ENCODE results near the gene RAD51B. TPM values are rescaled to one million over a fixed set of nuclear protein-coding genes. Genes with fewer than 3 reads are reported as not detected.
"Not testable (repeated sequence)": the region's sequence is repeated elsewhere in the genome, so short reads cannot be mapped to it uniquely, and the experiment has no call there.

The RAD51B gene
- polyA plus RNA-seq, 1 experiment, result 6.6 TPM

DNA sequence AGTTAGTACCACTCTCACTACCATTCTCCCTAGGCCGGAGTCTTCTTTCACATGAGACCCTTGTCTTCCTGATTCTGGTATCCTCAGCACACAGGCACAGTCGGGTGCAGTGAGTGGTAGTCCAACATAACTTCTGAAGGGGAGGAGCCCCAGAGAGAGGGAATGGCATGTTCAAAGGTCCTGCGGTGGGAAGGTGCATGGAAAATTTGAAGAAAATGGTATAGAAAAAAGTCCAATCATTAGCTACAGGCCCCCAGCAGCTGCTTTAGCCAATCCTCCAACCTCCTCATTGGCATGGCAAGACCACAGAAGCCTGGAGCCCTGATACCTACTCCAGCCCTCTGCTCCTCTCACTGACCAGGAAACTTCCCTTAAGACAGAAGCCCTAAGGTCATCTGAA lies 876.7 kb downstream of the RAD51B start:
- H3K4me3 ChIP-seq (ENCODE audit: low read depth, low read length), result no peak overlapping the region
- DNase-seq (ENCODE audit: low read depth, low spot score), result no peak
- TF ChIP-seq CTCF (IDR thresholded peaks at IDR 0.05; ENCODE audit: low read depth, low read length), result no peak
- H3K9me3 ChIP-seq (ENCODE audit: control insufficient read depth, insufficient read depth, low read length), result peaks cover 7% of the 10 kb centered on the region
- ChIA-PET CTCF (interaction anchor here (1.0 kb wide), 1 partner anchor 444 kb away, joined by 3 read pairs; no protein-coding TSS in a partner anchor), POLR2A (interaction anchor here (0.5 to 3.2 kb wide), 3 partner anchors 32 to 97 kb away, joined by 3 to 15 read pairs (median 3); partner anchors contain the start of gene ZFP36L1)
- no peaks in the 10 kb centered on the region for H3K27me3 ChIP-seq (ENCODE audit: control insufficient read depth, insufficient read depth, low read length)
- peak overlapping the region; percentile 75 for H3K27ac ChIP-seq (ENCODE audit: low read depth, low read length)

DNA sequence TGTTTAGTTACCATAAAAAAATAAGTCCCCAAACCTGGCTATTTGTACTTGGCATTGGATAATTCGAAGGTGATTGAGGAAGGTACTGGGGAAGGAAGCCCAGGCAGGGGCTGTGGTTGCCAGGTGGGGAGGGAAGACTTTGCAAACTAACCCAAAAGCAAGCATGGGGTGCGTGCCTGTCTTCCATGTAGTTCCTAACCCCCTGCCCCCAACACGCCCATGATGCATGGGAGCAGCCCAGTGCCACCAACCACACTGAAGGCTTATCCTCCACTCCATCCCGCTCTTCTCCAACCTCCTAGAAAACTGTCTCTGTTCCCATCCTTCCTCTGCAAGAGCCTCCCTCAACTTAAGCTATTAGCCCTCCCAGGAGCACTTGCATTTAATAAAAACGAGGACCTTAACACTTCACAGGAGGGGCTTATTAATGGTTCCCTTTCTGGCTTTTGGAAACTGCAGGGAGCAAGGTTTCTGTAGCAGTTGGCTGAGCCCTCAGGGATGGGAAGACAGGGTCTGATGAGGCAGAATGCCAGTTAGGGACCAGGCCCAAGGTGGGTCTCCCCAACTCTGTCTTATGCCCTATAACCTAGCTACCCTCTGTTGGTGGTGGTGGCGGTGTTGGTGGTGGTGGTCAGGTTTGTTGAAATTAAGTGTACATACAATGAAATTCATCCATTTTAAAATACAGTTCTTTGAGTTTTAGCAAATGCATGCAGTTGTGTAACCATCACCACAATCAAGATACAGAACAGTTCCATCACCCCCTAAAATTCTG lies 877.3 kb downstream of the RAD51B start:
- POLR2A ChIA-PET, result interaction anchor here (0.5 to 3.2 kb wide), 2 partner anchors 32 to 96 kb away, joined by 3 to 15 read pairs; partner anchors contain the start of gene ZFP36L1
- no peak overlapping the region for H3K27ac ChIP-seq (ENCODE audit: low read depth, low read length)
- CTCF ChIA-PET, result no interaction called here

DNA sequence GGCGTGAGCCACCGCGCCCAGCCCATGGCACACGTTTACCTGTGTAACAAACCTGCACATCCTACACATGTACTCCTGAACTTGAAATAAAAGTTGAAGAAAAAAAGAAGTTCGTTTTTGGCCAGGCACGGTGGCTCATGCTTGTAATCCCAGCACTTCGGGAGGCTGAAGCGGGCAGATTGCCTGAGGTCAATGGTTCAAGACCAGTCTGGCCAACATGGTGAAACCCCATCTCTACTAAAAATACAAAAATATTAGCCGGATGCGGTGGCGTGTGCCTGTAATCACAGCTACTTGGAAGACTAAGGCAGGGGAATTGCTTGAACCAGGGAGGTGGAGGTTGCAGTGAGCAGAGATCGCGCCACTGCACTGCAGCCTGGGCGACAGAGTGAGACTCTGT lies 879.2 kb downstream of the RAD51B start:
- H3K4me3 ChIP-seq (ENCODE audit: low read depth, low read length); DNase-seq (ENCODE audit: low read depth, low spot score); H3K9me3 ChIP-seq (ENCODE audit: control insufficient read depth, insufficient read depth, low read length); CTCF ChIA-PET; H3K27ac ChIP-seq (ENCODE audit: low read depth, low read length); H3K27me3 ChIP-seq (ENCODE audit: control insufficient read depth, insufficient read depth, low read length); POLR2A ChIA-PET: not testable (repeated sequence)

More for the DNA sequence above, 877.3 kb downstream of the RAD51B start:
- no peak for DNase-seq (ENCODE audit: low read depth, low spot score)
- no peak for TF ChIP-seq CTCF (IDR thresholded peaks at IDR 0.05; ENCODE audit: low read depth, low read length)
- Histone ChIP-seq H3K4me3 (ENCODE audit: low read depth, low read length) (no peak overlapping the region), H3K27me3 (ENCODE audit: control insufficient read depth, insufficient read depth, low read length) (no peaks in the 10 kb centered on the region), H3K9me3 (ENCODE audit: control insufficient read depth, insufficient read depth, low read length) (peaks cover 8% of the 10 kb centered on the region)

DNA sequence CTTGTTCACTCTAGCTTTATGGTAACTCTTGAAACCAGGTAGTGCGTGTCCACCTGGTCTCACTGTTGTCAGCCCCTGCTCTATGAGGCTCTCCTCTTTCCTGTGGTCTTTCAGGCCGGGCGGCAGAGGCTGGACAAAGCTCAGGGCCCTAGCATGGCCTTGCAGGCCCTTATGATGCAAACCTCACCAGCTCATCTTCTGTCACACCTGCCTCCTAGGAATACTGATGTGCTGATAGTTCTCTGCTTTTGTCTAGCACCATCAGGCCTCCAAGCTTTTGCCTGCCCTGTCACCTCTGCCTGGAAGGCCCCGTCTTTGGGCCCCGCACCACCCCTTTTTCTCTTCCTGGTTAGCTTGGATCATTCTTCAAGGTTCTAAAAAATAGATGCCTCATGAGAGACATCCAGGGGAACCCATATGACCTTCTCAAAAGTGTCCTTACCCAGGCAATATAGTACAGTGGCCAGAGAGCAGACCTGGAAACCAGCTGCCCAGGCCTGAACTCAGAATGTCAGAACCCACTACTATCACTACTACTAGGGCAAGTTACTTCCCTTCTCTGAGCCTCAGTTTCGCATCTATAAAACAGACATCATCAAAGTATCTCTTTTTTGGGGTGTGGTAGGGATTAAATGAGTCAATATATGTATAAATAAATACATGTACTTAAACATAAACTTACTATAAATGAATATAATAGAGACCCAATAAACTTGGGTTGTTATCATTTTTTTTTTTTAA lies 881.6 kb downstream of the RAD51B start:
- no peak for TF ChIP-seq CTCF (IDR thresholded peaks at IDR 0.05; ENCODE audit: low read depth, low read length)
- Histone ChIP-seq H3K9me3 (ENCODE audit: control insufficient read depth, insufficient read depth, low read length) (peaks cover 8% of the 10 kb centered on the region), H3K27ac (ENCODE audit: low read depth, low read length) (no peak overlapping the region), H3K4me3 (ENCODE audit: low read depth, low read length) (no peak overlapping the region), H3K27me3 (ENCODE audit: control insufficient read depth, insufficient read depth, low read length) (no peaks in the 10 kb centered on the region)
- POLR2A ChIA-PET, result no interaction called here
- CTCF ChIA-PET, result no interaction called here
- DNase-seq (ENCODE audit: low read depth, low spot score), result no peak

- Histone ChIP-seq H3K4me3 (ENCODE audit: low read depth, low read length) (no peak overlapping the region), H3K9me3 (ENCODE audit: control insufficient read depth, insufficient read depth, low read length) (peaks cover 8% of the 10 kb centered on the region), H3K27me3 (ENCODE audit: control insufficient read depth, insufficient read depth, low read length) (no peaks in the 10 kb centered on the region), H3K27ac (ENCODE audit: low read depth, low read length) (no peak overlapping the region)
- DNase-seq (ENCODE audit: low read depth, low spot score), result no peak
- ChIA-PET POLR2A (interaction anchor here (1.0 kb wide), 1 partner anchor 91 kb away, joined by 3 read pairs; the partner anchor contains the start of gene ZFP36L1), CTCF (interaction anchor here (0.5 kb wide), 1 partner anchor 86 kb away, joined by 6 read pairs; no protein-coding TSS in a partner anchor)
- no peak for TF ChIP-seq CTCF (IDR thresholded peaks at IDR 0.05; ENCODE audit: low read depth, low read length)
These were observed 882.6 kb downstream of the RAD51B start for GRCh38 chr14:68702135-68702534.

Data from AG04450 (cell line).